Nephron (organoid): Measurements from ENCODE around the gene UBXN10.

Experiments used
- H3K27ac Mint-ChIP-seq, 3 experiments: 2 replicates each; pipeline ENCODE4 v1.8.0; 2020; ENCODE audit warnings: mixed read lengths in 3 of 3, mild to moderate bottlenecking in 2 of 3, moderate library complexity in 1 of 3
- H3K27me3 Mint-ChIP-seq: 2 replicates; pipeline ENCODE4 v1.8.0; 2021; ENCODE audit warnings: low read depth, mild to moderate bottlenecking, moderate library complexity, mixed read lengths
- H3K36me3 Mint-ChIP-seq: 2 replicates; pipeline ENCODE4 v1.8.0; 2020; ENCODE audit warnings: low read depth, mixed read lengths
- H3K4me1 Mint-ChIP-seq: 2 replicates; pipeline ENCODE4 v1.8.0; 2020; ENCODE audit warnings: mixed read lengths
- H3K4me3 Mint-ChIP-seq, 3 experiments: 2 replicates each; pipeline ENCODE4 v1.8.0; 2020; ENCODE audit warnings: mild to moderate bottlenecking in 3 of 3, mixed read lengths in 3 of 3, moderate library complexity in 2 of 3
- H3K9me3 Mint-ChIP-seq: 2 replicates; pipeline ENCODE4 v1.8.0; 2020; ENCODE audit warnings: mixed read lengths
- TF ChIP-seq, protein P1 (sequence below), 3 experiments: fragments of 200-600 bp; sonication (generic); IDR thresholded peaks; one replicate each; pipeline ENCODE4 v1.5.0; 2021; ENCODE audit warnings: antibody characterized with exemption in 3 of 3; ENCODE audit not compliant: unreplicated experiment in 3 of 3

Gene UBXN10

DNA sequence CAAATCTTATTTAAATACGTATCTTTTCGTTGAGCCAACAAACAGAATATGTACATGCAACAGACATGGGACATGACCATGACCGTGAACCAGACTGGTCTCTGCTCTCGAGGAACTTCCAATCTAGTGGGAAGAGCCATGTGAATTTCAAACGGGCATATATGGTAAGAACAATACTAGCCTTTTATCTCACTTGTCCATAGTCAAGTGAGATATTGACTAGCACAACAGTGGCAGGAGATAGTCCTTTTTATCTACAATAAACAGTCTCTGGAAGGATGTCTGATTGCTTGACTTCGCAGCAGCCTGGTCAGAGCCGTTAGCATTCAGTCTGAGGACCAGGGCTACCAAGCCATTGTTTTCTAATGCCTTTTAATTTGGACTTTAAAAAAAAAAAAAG, 13.0 kb downstream of the UBXN10 start:
- peaks cover 15% of the 10 kb centered on the region for H3K4me1 Mint-ChIP-seq
- TF ChIP-seq, protein P1, sequence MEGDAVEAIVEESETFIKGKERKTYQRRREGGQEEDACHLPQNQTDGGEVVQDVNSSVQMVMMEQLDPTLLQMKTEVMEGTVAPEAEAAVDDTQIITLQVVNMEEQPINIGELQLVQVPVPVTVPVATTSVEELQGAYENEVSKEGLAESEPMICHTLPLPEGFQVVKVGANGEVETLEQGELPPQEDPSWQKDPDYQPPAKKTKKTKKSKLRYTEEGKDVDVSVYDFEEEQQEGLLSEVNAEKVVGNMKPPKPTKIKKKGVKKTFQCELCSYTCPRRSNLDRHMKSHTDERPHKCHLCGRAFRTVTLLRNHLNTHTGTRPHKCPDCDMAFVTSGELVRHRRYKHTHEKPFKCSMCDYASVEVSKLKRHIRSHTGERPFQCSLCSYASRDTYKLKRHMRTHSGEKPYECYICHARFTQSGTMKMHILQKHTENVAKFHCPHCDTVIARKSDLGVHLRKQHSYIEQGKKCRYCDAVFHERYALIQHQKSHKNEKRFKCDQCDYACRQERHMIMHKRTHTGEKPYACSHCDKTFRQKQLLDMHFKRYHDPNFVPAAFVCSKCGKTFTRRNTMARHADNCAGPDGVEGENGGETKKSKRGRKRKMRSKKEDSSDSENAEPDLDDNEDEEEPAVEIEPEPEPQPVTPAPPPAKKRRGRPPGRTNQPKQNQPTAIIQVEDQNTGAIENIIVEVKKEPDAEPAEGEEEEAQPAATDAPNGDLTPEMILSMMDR (IDR thresholded peaks at IDR 0.05; ENCODE audit: unreplicated experiment in 3 of 3) = no peak
- H3K9me3 Mint-ChIP-seq = no peaks in the 10 kb centered on the region
- no peak overlapping the region for H3K4me3 Mint-ChIP-seq
- H3K36me3 Mint-ChIP-seq = no peaks in the 10 kb centered on the region
- no peak overlapping the region for H3K27ac Mint-ChIP-seq
- H3K27me3 Mint-ChIP-seq = peaks cover 16% of the 10 kb centered on the region

DNA sequence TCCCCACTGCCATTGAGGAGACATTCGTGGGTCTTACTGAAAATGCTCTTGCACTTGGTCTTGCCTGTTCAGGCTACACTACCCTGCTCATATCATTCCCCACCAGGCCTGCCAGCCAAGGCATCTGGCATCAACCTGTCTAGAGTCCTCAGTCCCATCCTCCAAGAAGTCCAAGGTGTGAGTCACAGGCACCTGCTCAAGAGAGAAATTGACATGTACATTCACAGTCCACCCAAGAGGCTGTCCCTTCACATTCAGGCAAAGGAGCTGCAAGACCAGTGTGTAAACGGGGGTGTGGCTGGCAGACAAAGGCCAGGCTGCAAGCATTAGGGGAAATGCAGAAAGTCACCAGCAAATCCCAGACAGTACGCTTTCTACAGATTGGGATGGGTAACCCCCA, 13.5 kb downstream of the UBXN10 start:
- H3K4me3 Mint-ChIP-seq = no peak overlapping the region
- H3K27ac Mint-ChIP-seq = no peak overlapping the region
- TF ChIP-seq, protein P1 (IDR thresholded peaks at IDR 0.05; ENCODE audit: unreplicated experiment in 3 of 3) = no peak
- H3K9me3 Mint-ChIP-seq = no peaks in the 10 kb centered on the region
- H3K4me1 Mint-ChIP-seq = peaks cover 10% of the 10 kb centered on the region
- H3K27me3 Mint-ChIP-seq = peaks cover 16% of the 10 kb centered on the region
- no peaks in the 10 kb centered on the region for H3K36me3 Mint-ChIP-seq

DNA sequence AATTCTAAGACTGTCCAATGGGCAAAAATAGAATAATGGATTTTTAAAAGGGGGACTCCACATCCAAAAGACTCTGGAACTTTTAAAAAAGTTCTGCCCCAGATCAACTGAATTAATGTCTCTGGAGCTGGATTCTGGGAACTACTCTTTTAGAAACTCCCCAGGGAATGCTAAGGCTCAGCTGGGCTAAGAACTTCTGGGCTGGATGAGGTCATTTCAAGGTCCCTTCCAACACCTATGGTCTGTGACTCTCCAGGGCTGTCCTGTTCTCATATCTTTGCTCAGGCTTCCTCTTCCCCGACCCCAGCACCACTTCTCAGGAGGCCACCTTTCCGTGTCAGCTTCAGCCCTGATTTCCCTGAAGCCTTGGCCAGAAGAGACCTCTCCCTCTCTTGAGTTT, 13.9 kb downstream of the UBXN10 start:
- Mint-ChIP-seq H3K4me3 (no peak overlapping the region), H3K4me1 (peaks cover 6% of the 10 kb centered on the region), H3K36me3 (no peaks in the 10 kb centered on the region), H3K27ac (no peak overlapping the region), H3K27me3 (peaks cover 21% of the 10 kb centered on the region), H3K9me3 (no peaks in the 10 kb centered on the region)
- TF ChIP-seq, protein P1 (IDR thresholded peaks at IDR 0.05; ENCODE audit: unreplicated experiment in 3 of 3) = no peak

DNA sequence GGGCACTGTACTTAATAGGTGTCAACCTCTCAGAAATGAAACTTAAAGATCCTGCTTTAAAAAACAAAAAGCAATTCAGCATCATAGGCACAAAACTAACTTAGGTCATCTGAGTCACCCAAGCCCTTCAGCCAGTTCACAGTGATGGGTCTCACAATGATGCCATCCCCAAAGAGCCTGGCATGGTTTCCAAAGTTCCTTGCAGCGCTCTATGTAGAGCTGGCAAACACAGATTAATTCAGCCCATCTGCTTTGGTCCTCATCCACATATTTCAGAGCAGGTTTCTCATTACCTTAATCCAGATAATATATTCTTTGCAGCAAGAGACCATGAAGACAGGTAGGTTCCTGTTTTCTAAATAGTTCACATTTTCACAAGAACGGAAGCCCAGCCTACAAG, 15.1 kb downstream of the UBXN10 start:
- H3K4me1 Mint-ChIP-seq = no peaks in the 10 kb centered on the region
- TF ChIP-seq, protein P1 (IDR thresholded peaks at IDR 0.05; ENCODE audit: unreplicated experiment in 3 of 3) = no peak
- H3K27me3 Mint-ChIP-seq = peaks cover 18% of the 10 kb centered on the region
- no peaks in the 10 kb centered on the region for H3K9me3 Mint-ChIP-seq
- no peaks in the 10 kb centered on the region for H3K36me3 Mint-ChIP-seq
- H3K27ac Mint-ChIP-seq = no peak overlapping the region
- H3K4me3 Mint-ChIP-seq = no peak overlapping the region

DNA sequence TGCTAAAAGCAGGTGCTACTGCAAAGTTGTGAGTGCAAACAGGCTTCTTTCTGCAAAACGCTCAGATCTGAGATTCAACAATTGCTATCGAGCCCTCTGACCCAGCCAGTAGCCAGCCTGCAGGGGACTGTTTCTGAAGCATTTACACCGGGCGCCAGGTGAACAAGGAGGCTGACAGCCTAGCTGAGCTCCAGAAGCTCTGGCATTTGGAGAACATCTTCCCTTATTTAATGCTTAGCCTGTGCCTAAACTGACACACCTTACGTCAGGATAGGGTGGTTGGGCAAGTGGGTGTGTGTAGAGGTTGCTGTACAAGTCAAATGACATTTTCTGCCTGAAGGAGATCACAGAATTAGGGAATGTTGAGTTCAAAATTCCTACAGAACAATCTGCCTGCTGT, 16.3 kb downstream of the UBXN10 start:
- Mint-ChIP-seq H3K27ac (no peak overlapping the region), H3K36me3 (no peaks in the 10 kb centered on the region)

DNA sequence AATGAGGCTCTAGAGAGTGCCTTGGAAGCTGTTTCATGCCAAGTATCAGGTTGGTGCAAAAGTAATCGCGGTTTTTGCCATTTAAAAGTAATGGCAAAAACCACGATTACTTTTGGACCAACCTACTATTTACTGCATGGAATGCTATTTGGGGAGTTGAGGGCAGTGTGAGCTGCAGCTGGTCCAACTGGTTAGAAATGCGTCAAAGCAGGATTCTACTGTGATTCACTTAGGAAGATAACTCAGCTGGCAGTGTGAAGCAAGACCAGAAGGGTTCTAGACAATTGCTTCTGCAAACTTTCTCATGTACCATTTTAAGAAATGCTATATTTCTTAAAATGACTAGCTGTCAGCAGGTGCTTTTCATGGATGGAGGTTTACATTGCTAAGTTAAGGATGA, 21.6 kb downstream of the UBXN10 start:
- H3K4me1 Mint-ChIP-seq = peaks cover 22% of the 10 kb centered on the region
- no peaks in the 10 kb centered on the region for H3K36me3 Mint-ChIP-seq
- H3K9me3 Mint-ChIP-seq = no peaks in the 10 kb centered on the region
- peaks cover 25% of the 10 kb centered on the region for H3K27me3 Mint-ChIP-seq
- no peak overlapping the region for H3K27ac Mint-ChIP-seq
- no peak overlapping the region for H3K4me3 Mint-ChIP-seq
- TF ChIP-seq, protein P1 (IDR thresholded peaks at IDR 0.05; ENCODE audit: unreplicated experiment in 3 of 3) = no peak

More for the DNA sequence above, 16.3 kb downstream of the UBXN10 start:
- Mint-ChIP-seq H3K4me1 (no peaks in the 10 kb centered on the region), H3K27me3 (peaks cover 18% of the 10 kb centered on the region), H3K9me3 (no peaks in the 10 kb centered on the region), H3K4me3 (no peak overlapping the region)
- TF ChIP-seq, protein P1 (IDR thresholded peaks at IDR 0.05; ENCODE audit: unreplicated experiment in 3 of 3) = no peak
